Anterior cingulate cortex (tissue), 58 donors: ENCODE measurements around the gene ZNF765.
A peak's percentile ranks its signal among the peaks of the same experiment; 100 is the strongest.
"Not testable (repeated sequence)": the region's sequence is repeated elsewhere in the genome, so short reads cannot be mapped to it uniquely, and the experiment has no call there.

Source experiments
- DNase-seq, 58 donors: peaks; one replicate each; lab custom pipeline; 2025; lab: John Stamatoyannopoulos, UW

The ZNF765 gene

GRCh38 chr19:53394974-53395839 is at the start of gene ZNF765:
Gene ZNF765 (plus strand): TSS chr19:53395149. CDS start chr19:53398016, 2,867 bp downstream.
- DNase-seq, result peak in 57 of 58 donors; percentile 33 to 94 (median 83)

- DNase-seq, result no peak
These were observed 39.2 kb upstream of the ZNF765 start for GRCh38 chr19:53355739-53356138.

- no peak for DNase-seq
These were observed 36.9 kb upstream of the ZNF765 start for GRCh38 chr19:53357821-53358581.

- not testable (repeated sequence) for DNase-seq
These were observed 34.9 kb upstream of the ZNF765 start for GRCh38 chr19:53360056-53360455.

GRCh38 chr19:53365134-53365898 is 29.6 kb upstream of the ZNF765 start, which contains the start of gene ZNF525:
Gene ZNF525 (plus strand): TSS chr19:53365705. CDS start chr19:53372282, 6,577 bp downstream.
- DNase-seq, result peak in 57 of 58 donors; percentile 9 to 89 (median 74)

- peak in 4 of 58 donors; percentile 18 to 39 (median 38) for DNase-seq
These were observed 29.0 kb upstream of the ZNF765 start for GRCh38 chr19:53365899-53366493.

GRCh38 chr19:53372196-53372595 is 22.8 kb upstream of the ZNF765 start:
- DNase-seq, result no peak

- no peak for DNase-seq
These were observed 20.7 kb upstream of the ZNF765 start for GRCh38 chr19:53374288-53374687.

- no peak for DNase-seq
These were observed 20.2 kb upstream of the ZNF765 start for GRCh38 chr19:53374743-53375142.

- DNase-seq, result no peak
These were observed 13.6 kb upstream of the ZNF765 start for GRCh38 chr19:53381376-53381775.

- no peak for DNase-seq
These were observed 6.8 kb upstream of the ZNF765 start for GRCh38 chr19:53388168-53388567.

GRCh38 chr19:53388904-53389303 is 6.0 kb upstream of the ZNF765 start:
- no peak for DNase-seq

GRCh38 chr19:53389571-53389970 is 5.4 kb upstream of the ZNF765 start:
- no peak for DNase-seq

- peak in 3 of 58 donors; percentile 4 to 5 (median 5) for DNase-seq
These were observed 5.0 kb upstream of the ZNF765 start for GRCh38 chr19:53389978-53390377.

- peak in 16 of 58 donors; percentile 16 to 59 (median 38) for DNase-seq
These were observed 401 bp upstream of the ZNF765 start for GRCh38 chr19:53394522-53394973.

- not testable (repeated sequence) for DNase-seq
These were observed 1.0 kb downstream of the ZNF765 start for GRCh38 chr19:53395840-53396524.

- DNase-seq, result no peak
These were observed 1.5 kb downstream of the ZNF765 start for GRCh38 chr19:53396525-53396868.

GRCh38 chr19:53397918-53398317 is 3.0 kb downstream of the ZNF765 start:
- DNase-seq, result not testable (repeated sequence)

GRCh38 chr19:53409505-53410204 is 14.7 kb downstream of the ZNF765 start:
- DNase-seq, result no peak
